ENCODE data around the gene MB21D2.

- no peak for TF ChIP-seq CTCF (IDR thresholded peaks at IDR 0.05; ENCODE audit: low read length)
- TF ChIP-seq EZH2 (IDR thresholded peaks at IDR 0.05; ENCODE audit: borderline replicate concordance, low read length), result no peak
These were observed 16.2 kb downstream of the MB21D2 start for GRCh38 chr3:192901435-192901834.

Data from OCI-LY1 (cell line).